ENCODE measurements around the gene STXBP5L. TPM values are rescaled to one million over a fixed set of nuclear protein-coding genes. Genes with fewer than 3 reads are reported as not detected.

Gene STXBP5L
- total RNA-seq, 4 donors from 2014 or later: not detected

- TF ChIP-seq CTCF (IDR thresholded peaks at IDR 0.05; ENCODE audit: low read depth): no peak
Measured at GRCh38 chr3:121111914-121112612, 204.1 kb downstream of the STXBP5L start.

DNA sequence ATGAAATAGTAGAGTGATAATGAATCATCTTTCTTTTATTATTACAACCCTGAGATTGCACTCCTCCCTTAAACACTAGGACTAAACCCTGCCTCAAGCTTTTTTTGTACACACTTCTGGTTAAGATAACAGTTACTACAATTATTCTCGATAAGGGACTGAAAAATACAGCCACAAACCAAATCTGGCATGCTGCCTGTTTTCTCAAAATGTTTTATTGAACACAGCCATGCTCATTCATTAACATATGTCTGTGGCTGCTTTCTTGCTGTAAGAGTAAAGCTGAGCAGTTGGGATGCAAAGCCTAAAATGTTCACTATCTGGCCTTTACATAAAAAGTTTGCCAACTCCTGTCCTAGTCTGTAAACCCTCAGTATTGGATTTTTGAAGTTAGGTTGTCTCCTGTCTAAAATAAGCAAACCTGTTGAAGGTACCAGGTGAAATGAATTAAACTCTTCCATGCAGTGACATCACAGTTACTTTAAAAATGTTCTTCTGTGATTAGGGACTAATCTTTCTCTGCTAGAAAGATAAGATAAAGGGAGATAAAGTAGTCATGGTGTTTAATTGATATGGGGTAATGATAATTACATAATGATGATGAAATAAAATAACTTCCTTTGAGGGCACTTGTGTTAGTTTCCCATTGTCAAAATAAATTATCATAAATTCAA lies 218.2 kb downstream of the STXBP5L start:
- TF ChIP-seq CTCF (IDR thresholded peaks at IDR 0.05; ENCODE audit: low read depth): no peak

GRCh38 chr3:121126707-121127035 lies 218.7 kb downstream of the STXBP5L start:
- TF ChIP-seq CTCF (IDR thresholded peaks at IDR 0.05; ENCODE audit: low read depth): no peak

- TF ChIP-seq CTCF (IDR thresholded peaks at IDR 0.05; ENCODE audit: low read depth): no peak
Measured at GRCh38 chr3:121152573-121152972, 244.6 kb downstream of the STXBP5L start.

- no peak for TF ChIP-seq CTCF (IDR thresholded peaks at IDR 0.05; ENCODE audit: low read depth)
Measured at GRCh38 chr3:121153851-121154250, 245.8 kb downstream of the STXBP5L start.

DNA sequence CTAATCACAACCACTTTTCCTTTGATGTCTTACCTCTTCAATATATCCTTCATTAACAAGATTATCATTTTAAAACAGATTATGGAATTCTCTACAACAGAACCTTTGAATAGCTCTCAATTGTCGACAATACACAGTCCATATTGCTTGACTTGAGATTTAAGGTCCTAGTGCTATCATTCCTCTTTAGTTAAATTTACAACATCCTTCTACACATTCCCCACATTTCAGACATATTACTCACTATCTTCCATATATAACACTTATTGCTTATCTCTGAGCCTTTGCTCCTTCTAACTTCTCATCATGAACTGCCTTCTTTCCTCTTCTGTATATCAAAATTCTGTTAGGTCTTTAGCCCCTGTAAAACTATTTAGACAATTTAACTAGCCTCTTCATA lies 247.0 kb downstream of the STXBP5L start:
- TF ChIP-seq CTCF (IDR thresholded peaks at IDR 0.05; ENCODE audit: low read depth): no peak

- no peak for TF ChIP-seq CTCF (IDR thresholded peaks at IDR 0.05; ENCODE audit: low read depth)
Measured at GRCh38 chr3:121165397-121165837, 257.4 kb downstream of the STXBP5L start.
